HG03108 (cell line): Measurements from ENCODE around the gene LSAMP.

Source experiments
- ATAC-seq: cut with Tn5 transposase; IDR thresholded peaks from one replicate; pipeline ENCODE4 v1.9.1; 2021; ENCODE audit warnings: moderate library complexity; ENCODE audit not compliant: unreplicated experiment

The LSAMP gene

GRCh38 chr3:116367761-116368395 is 77.4 kb downstream of the LSAMP start:
- no peak for ATAC-seq

GRCh38 chr3:116356056-116356455 is 89.2 kb downstream of the LSAMP start:
- ATAC-seq: no peak

GRCh38 chr3:116354382-116354781 is 90.9 kb downstream of the LSAMP start:
- ATAC-seq: no peak

- no peak for ATAC-seq
Measured at GRCh38 chr3:116350119-116350733, 95.1 kb downstream of the LSAMP start.

GRCh38 chr3:116348216-116348615 is 97.1 kb downstream of the LSAMP start:
- ATAC-seq: no peak

- ATAC-seq: no peak
Measured at GRCh38 chr3:116342499-116342898, 102.8 kb downstream of the LSAMP start.

GRCh38 chr3:116341899-116342298 is 103.4 kb downstream of the LSAMP start:
- no peak for ATAC-seq

- no peak for ATAC-seq
Measured at GRCh38 chr3:116341381-116341780, 103.9 kb downstream of the LSAMP start.

GRCh38 chr3:116340680-116341216 is 104.5 kb downstream of the LSAMP start:
- ATAC-seq: no peak

- no peak for ATAC-seq
Measured at GRCh38 chr3:116339441-116340028, 105.8 kb downstream of the LSAMP start.

GRCh38 chr3:116338713-116339112 is 106.6 kb downstream of the LSAMP start:
- no peak for ATAC-seq

GRCh38 chr3:116337229-116337628 is 108.1 kb downstream of the LSAMP start:
- no peak for ATAC-seq

- no peak for ATAC-seq
Measured at GRCh38 chr3:116331380-116331779, 113.9 kb downstream of the LSAMP start.

GRCh38 chr3:116322750-116323375 is 122.4 kb downstream of the LSAMP start:
- no peak for ATAC-seq

- ATAC-seq: no peak
Measured at GRCh38 chr3:116318370-116318769, 126.9 kb downstream of the LSAMP start.

- ATAC-seq: no peak
Measured at GRCh38 chr3:116316771-116317170, 128.5 kb downstream of the LSAMP start.

GRCh38 chr3:116314476-116314875 is 130.8 kb downstream of the LSAMP start:
- no peak for ATAC-seq

GRCh38 chr3:116306720-116307119 is 138.6 kb downstream of the LSAMP start:
- no peak for ATAC-seq

GRCh38 chr3:116306149-116306548 is 139.1 kb downstream of the LSAMP start:
- no peak for ATAC-seq

- no peak for ATAC-seq
Measured at GRCh38 chr3:116302087-116302747, 143.1 kb downstream of the LSAMP start.

- ATAC-seq: no peak
Measured at GRCh38 chr3:116301422-116301821, 143.9 kb downstream of the LSAMP start.
